HEK293 (cell line): ENCODE data around the gene PLEKHA8.

Source experiments
- CTCF ChIA-PET: fragments of 350-600 bp; formaldehyde crosslinking; extraction: SDS; loops from one replicate; lab custom pipeline; 2021; ENCODE audit warnings: antibody characterized with exemption; lab: Yijun Ruan, JAX
- POLR2A ChIA-PET: fragments of 300-600 bp; formaldehyde crosslinking; extraction: SDS; loops from one replicate; lab custom pipeline; 2020; ENCODE audit warnings: antibody characterized with exemption, inconsistent platforms; lab: Yijun Ruan, JAX
- H3K27ac ChIP-seq: fragments of 200-500 bp; sonication (Bioruptor generic); 2 replicates; pipeline ENCODE4 v1.5.1; 2014; ENCODE audit warnings: low read depth, low read length, control low read depth, inconsistent platforms; ENCODE audit errors: extremely low read depth
- H3K36me3 ChIP-seq, 2 experiments: fragments of 200-500 bp in 1 of 2; sonication (Bioruptor generic) in 1 of 2; 1 replicate in 1 of 2; 2 replicates in 1 of 2; pipeline ENCODE4 v1.5.1; 2014 to 2017; ENCODE audit warnings: inconsistent platforms in 2 of 2, low read length in 2 of 2; ENCODE audit not compliant: control insufficient read depth in 2 of 2, insufficient read depth in 1 of 2
- H3K4me1 ChIP-seq: fragments of 200-500 bp; sonication (Bioruptor generic); 2 replicates; pipeline ENCODE4 v1.5.1; 2014; ENCODE audit warnings: mild to moderate bottlenecking, low read length, inconsistent platforms; ENCODE audit not compliant: control insufficient read depth, insufficient read depth
- H3K4me3 ChIP-seq: 2 replicates; pipeline ENCODE4 v1.5.1; 2011; ENCODE audit warnings: low read depth, mild to moderate bottlenecking, control low read depth, low read length, moderate library complexity
- H3K9me3 ChIP-seq: fragments of 200-500 bp; sonication (Bioruptor generic); 2 replicates; pipeline ENCODE4 v1.5.1; 2014; ENCODE audit warnings: low read depth, low read length, inconsistent platforms; ENCODE audit not compliant: control insufficient read depth, insufficient read depth
- BCL6B ChIP-seq: fragments of 450-650 bp; formaldehyde crosslinking; IDR thresholded peaks from 2 replicates; pipeline ENCODE4 v1.5.1; 2017; ENCODE audit warnings: missing biosample characterization, missing genetic modification characterization
- HOXC10 ChIP-seq: sonication (generic); formaldehyde crosslinking; IDR thresholded peaks from 2 replicates; pipeline ENCODE4 v1.8.1; 2023; ENCODE audit warnings: mild to moderate bottlenecking, missing genetic modification reagents
- INSM2 ChIP-seq: fragments of 450-650 bp; formaldehyde crosslinking; IDR thresholded peaks from 2 replicates; pipeline ENCODE4 v1.5.1; 2016; ENCODE audit warnings: missing biosample characterization, missing genetic modification characterization
- MZF1 ChIP-seq: fragments of 450-650 bp; formaldehyde crosslinking; IDR thresholded peaks from 2 replicates; pipeline ENCODE4 v1.5.1; 2017; ENCODE audit warnings: missing biosample characterization, missing genetic modification characterization, borderline replicate concordance
- PATZ1 ChIP-seq: fragments of 450-650 bp; formaldehyde crosslinking; IDR thresholded peaks from 2 replicates; pipeline ENCODE4 v1.5.1; 2016; ENCODE audit warnings: missing biosample characterization, missing genetic modification characterization
- SP3 ChIP-seq: fragments of 450-650 bp; formaldehyde crosslinking; IDR thresholded peaks from 2 replicates; pipeline ENCODE4 v1.5.1; 2016; ENCODE audit warnings: missing biosample characterization, missing genetic modification characterization
- TSHZ1 ChIP-seq: fragments of 450-650 bp; formaldehyde crosslinking; IDR thresholded peaks from 2 replicates; pipeline ENCODE4 v1.5.1; 2016; ENCODE audit warnings: missing biosample characterization, missing genetic modification characterization, borderline replicate concordance
- WT1 ChIP-seq: fragments of 450-650 bp; formaldehyde crosslinking; IDR thresholded peaks from 2 replicates; pipeline ENCODE4 v1.5.1; 2016; ENCODE audit warnings: missing biosample characterization, missing genetic modification characterization
- ZBTB20 ChIP-seq: fragments of 450-650 bp; formaldehyde crosslinking; IDR thresholded peaks from 2 replicates; pipeline ENCODE4 v1.5.1; 2016; ENCODE audit warnings: missing biosample characterization, missing genetic modification characterization
- ZBTB49 ChIP-seq: fragments of 450-650 bp; formaldehyde crosslinking; IDR thresholded peaks from 2 replicates; pipeline ENCODE4 v1.5.1; 2016; ENCODE audit warnings: missing biosample characterization, missing genetic modification characterization, low read depth
- ZEB2 ChIP-seq: fragments of 450-650 bp; formaldehyde crosslinking; IDR thresholded peaks from 2 replicates; pipeline ENCODE4 v1.5.1; 2016; ENCODE audit warnings: missing biosample characterization, missing genetic modification characterization
- ZNF248 ChIP-seq: fragments of 450-650 bp; formaldehyde crosslinking; IDR thresholded peaks from 2 replicates; pipeline ENCODE4 v1.5.1; 2017; ENCODE audit warnings: missing biosample characterization, missing genetic modification characterization
- ZNF280C ChIP-seq: fragments of 450-650 bp; formaldehyde crosslinking; IDR thresholded peaks from 2 replicates; pipeline ENCODE4 v1.5.1; 2016; ENCODE audit warnings: missing biosample characterization, missing genetic modification characterization
- ZNF624 ChIP-seq: fragments of 450-650 bp; formaldehyde crosslinking; IDR thresholded peaks from 2 replicates; pipeline ENCODE4 v1.5.1; 2017; ENCODE audit warnings: missing biosample characterization, missing genetic modification characterization
- ZNF658 ChIP-seq: fragments of 450-650 bp; formaldehyde crosslinking; IDR thresholded peaks from 2 replicates; pipeline ENCODE4; 2016; ENCODE audit warnings: missing biosample characterization, missing genetic modification characterization
- ZNF791 ChIP-seq: fragments of 450-650 bp; formaldehyde crosslinking; IDR thresholded peaks from 2 replicates; pipeline ENCODE4 v1.5.1; 2016; ENCODE audit warnings: missing biosample characterization, missing genetic modification characterization

PLEKHA8 gene

GRCh38 chr7:30148951-30149459 lies 120.8 kb downstream of the PLEKHA8 start:
- TF ChIP-seq ZBTB49 (tag by site-specific recombination) (no peak), WT1 (tag by site-specific recombination) (no peak), PATZ1 (tag by site-specific recombination) (no peak), SP3 (tag by site-specific recombination) (no peak), BCL6B (tag by site-specific recombination) (no peak), ZNF658 (tag by site-specific recombination) (no peak), HOXC10 (no peak), ZEB2 (no peak), MZF1 (tag by site-specific recombination) (no peak), TSHZ1 (tag by site-specific recombination) (no peak), ZNF248 (tag by site-specific recombination) (no peak), ZNF624 (no peak), ZNF791 (tag by site-specific recombination) (no peak), INSM2 (tag by site-specific recombination) (no peak), ZNF280C (no peak), ZBTB20 (no peak)
- TF ChIP-seq, all 188 proteins: peak for 0
- ChIA-PET CTCF (interaction anchor here (0.5 to 0.7 kb wide), 2 partner anchors 131 to 464 kb away, joined by 3 read pairs; no protein-coding TSS in a partner anchor), POLR2A (no interaction called here)
- no peaks in the 10 kb centered on the region for H3K9me3 ChIP-seq
- peaks cover 0 to 16% of the 10 kb centered on the region in 2 experiments; a peak in 1 of 3 replicates for H3K36me3 ChIP-seq
- peaks cover 26% of the 10 kb centered on the region for H3K4me1 ChIP-seq
- H3K4me3 ChIP-seq = no peak overlapping the region
- no peak overlapping the region for H3K27ac ChIP-seq
